ENCODE data around the gene ERP27.

Gene ERP27

GRCh38 chr12:14938301-14938700 is at the start of gene ERP27:
Gene ERP27 (minus strand): TSS chr12:14938537. CDS start chr12:14938508, 29 bp downstream.
- no peak for DNase-seq (ENCODE audit: low spot score)

GRCh38 chr12:14988035-14988434 is 49.7 kb upstream of the ERP27 start:
- no peak for DNase-seq (ENCODE audit: low spot score)

- DNase-seq (ENCODE audit: low spot score): no peak
Measured at GRCh38 chr12:14986449-14986848, 48.1 kb upstream of the ERP27 start.

- DNase-seq (ENCODE audit: low spot score): no peak
Measured at GRCh38 chr12:14984766-14985285, 46.5 kb upstream of the ERP27 start.

DNA sequence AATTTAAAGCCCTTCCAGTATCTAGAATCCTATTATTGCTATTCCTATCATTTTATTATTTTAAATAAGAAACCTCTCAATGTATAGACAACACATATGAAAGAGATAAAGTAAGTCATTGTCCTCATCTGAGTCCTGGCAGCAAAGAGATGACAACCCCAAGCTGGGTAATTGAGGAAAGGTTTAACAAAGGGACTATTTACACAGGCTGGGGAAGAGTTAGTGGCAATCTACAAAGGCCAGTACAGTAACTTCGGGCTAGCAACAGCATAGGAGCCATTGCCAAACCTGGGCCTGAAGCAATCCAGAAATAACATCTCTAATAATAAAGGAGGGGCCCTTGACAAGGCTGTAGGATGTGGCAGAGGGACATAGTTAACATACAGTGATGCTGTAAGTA is 45.7 kb upstream of the ERP27 start:
- no peak for DNase-seq (ENCODE audit: low spot score)

DNA sequence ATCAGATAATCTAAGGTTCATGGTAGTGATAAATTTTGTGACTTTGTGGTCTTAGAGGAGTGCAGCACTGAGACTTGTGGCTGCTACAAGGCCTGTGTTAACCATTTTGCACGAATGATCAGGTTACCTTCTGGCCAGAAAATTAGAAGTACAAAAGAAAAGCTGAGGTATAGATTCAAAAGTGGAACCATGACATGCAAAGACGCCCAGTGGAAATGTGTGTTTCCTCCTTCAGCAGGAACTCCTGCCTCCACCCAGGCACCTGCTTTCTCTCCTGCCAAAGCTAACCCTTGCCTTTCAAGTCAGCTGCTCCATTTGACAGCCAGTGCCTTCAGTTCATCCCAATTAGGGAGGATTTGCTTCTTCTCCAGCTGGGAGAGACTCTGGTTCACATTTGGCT is 44.7 kb upstream of the ERP27 start:
- no peak for DNase-seq (ENCODE audit: low spot score)

GRCh38 chr12:14982562-14982961 is 44.2 kb upstream of the ERP27 start:
- no peak for DNase-seq (ENCODE audit: low spot score)

- DNase-seq (ENCODE audit: low spot score): no peak
Measured at GRCh38 chr12:14981049-14981448, 42.7 kb upstream of the ERP27 start.

DNA sequence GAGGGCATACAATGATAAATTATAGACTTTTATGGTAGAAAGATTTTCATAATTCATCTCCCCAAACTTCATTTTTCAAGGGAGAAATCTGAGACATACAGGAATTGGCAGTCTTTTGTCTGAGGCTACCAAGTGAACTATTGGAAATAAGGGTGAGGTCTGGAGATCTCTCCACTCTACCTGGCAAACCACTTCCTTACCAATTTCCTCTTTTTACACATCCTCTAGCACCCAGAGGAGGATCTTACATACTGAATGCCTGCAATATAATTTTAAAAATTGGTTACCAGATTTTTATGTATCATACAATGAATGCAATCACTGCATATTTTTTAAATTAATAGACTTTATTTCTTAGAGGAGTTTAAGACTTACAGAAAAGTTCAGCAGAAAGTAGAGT is 41.1 kb upstream of the ERP27 start:
- DNase-seq (ENCODE audit: low spot score): no peak

- DNase-seq (ENCODE audit: low spot score): no peak
Measured at GRCh38 chr12:14976658-14977057, 38.3 kb upstream of the ERP27 start.

DNA sequence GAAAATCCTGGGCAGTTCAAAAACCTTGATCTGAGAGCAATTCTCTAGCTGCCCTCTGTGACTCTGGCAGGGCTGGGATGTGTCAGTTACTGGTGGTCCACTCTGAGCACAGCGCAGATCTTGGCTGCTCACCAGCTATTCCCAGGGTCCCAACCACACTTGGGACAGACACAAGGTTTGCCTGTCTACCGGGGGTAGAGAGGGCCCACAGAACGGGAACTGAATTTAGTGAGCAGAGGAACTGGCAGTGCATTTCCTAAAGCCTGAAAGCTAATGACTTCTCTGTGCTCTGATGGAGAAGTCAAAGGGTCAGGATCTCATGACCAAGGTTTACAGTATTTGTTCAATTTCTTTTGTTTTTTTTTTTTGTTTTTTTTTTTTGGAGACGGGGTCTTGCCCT is 37.1 kb upstream of the ERP27 start:
- no peak for DNase-seq (ENCODE audit: low spot score)

DNA sequence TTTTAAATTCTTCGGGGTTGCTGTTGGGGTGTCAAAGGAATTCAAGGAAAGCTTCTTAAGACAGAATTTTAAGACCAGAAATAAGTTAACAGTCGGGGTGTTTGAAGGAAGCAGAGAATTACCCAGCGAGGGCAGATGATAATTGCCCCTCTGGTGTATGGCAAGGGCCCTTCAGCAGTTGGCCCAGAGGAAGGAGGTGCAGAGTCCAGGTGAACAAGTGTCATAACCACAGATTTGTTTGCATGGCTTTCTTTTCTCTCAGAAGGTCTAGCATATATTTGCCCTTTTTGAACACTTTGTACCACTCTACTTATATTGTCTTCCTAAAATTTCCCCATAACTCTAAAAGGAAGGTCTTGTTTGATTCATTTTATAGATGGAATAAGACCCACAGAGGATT is 36.3 kb upstream of the ERP27 start:
- no peak for DNase-seq (ENCODE audit: low spot score)

- no peak for DNase-seq (ENCODE audit: low spot score)
Measured at GRCh38 chr12:14972816-14973215, 34.5 kb upstream of the ERP27 start, which contains the start of gene PDE6H. Gene PDE6H (plus strand): TSS chr12:14973042. CDS start chr12:14978013, 4,971 bp downstream.

- DNase-seq (ENCODE audit: low spot score): no peak
Measured at GRCh38 chr12:14970473-14970872, 32.1 kb upstream of the ERP27 start.

- DNase-seq (ENCODE audit: low spot score): no peak
Measured at GRCh38 chr12:14968478-14968877, 30.1 kb upstream of the ERP27 start.

- DNase-seq (ENCODE audit: low spot score): no peak
Measured at GRCh38 chr12:14965221-14965620, 26.9 kb upstream of the ERP27 start.

GRCh38 chr12:14964406-14964805 is 26.1 kb upstream of the ERP27 start:
- no peak for DNase-seq (ENCODE audit: low spot score)

DNA sequence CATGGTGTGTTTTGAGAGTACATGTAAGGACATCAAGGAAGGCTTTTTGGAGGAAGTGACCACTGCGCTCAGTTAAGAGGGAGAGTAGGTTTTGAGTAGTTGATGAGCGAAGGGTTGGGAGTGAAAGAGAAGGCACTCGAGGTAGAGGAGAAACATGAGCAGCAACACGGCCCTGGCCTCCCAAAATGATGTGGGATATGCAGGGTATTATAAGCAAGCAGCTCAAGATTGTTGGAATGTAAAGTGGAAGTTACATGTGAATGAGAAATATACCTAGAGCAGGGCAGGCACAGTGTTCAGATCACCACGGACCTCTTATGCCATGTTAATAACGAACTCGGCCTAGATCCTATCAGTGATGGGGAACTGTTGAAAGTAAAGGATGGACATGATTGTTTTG is 25.2 kb upstream of the ERP27 start:
- DNase-seq (ENCODE audit: low spot score): no peak

DNA sequence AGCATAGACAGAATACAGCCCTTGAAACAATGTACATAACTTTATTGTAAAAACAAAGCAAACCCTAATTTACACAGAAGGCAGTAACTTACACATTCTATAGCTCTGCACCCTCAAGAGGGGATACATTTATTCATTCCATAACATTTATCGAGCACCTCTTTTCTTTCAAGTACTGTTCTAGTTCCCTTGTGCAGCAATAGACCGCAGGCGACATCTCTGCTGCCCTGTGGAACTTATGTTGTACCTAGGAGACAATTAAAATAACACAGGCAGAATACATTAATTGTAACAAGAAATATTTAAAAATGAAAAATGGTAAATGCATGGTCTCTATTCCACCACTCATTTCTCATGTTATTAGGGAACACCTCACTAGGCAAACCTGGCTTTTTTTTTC is 24.5 kb upstream of the ERP27 start:
- no peak for DNase-seq (ENCODE audit: low spot score)

- no peak for DNase-seq (ENCODE audit: low spot score)
Measured at GRCh38 chr12:14962153-14962539, 23.8 kb upstream of the ERP27 start.

GRCh38 chr12:14961466-14962152 is 23.3 kb upstream of the ERP27 start, which contains the start of gene ARHGDIB:
Gene ARHGDIB (minus strand): TSS chr12:14961601. CDS start chr12:14950712, 10,889 bp downstream.
- no peak for DNase-seq (ENCODE audit: low spot score)

DNA sequence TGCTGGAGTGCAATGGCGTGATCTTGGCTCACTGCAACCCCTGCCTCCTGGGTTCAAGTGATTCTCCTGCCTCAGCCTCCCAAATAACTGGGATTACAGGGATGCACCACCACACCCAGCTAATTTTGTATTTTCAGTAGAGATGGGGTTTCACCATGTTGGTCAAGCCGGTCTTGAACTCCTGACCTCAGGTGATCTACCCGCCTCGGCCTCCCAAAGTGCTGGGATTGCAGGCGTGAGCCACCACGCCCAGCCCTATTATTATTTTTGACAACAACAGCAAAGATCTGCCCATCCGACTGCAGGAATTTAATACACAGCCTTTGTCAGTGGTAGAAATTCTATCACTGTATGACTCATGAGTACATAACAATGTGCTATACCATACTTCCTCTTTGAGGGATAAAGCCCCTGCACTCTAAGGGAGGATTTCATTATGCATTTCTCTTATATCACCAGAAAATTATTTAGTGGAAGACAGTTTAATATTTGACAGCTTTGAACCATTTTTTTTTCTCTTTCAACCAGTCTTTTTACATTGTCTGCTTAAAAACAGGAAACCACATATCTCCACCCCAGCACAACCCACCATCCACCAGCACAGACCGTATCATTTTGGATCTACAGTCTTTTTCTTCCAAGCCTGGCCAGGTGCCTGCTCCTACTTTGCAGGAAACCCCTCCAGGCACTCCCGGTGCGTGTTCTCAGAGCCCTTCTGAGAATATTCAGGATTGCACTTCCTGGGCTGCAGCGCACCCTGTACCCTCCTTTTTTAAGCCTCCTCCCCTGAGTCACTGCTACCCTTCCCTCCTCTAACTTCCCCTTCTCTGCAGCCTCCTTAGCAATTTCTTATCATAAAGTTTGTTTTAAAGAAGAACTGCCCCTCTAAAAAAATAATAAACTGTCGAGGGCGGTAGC is 22.5 kb upstream of the ERP27 start:
- no peak for DNase-seq (ENCODE audit: low spot score)

DNA sequence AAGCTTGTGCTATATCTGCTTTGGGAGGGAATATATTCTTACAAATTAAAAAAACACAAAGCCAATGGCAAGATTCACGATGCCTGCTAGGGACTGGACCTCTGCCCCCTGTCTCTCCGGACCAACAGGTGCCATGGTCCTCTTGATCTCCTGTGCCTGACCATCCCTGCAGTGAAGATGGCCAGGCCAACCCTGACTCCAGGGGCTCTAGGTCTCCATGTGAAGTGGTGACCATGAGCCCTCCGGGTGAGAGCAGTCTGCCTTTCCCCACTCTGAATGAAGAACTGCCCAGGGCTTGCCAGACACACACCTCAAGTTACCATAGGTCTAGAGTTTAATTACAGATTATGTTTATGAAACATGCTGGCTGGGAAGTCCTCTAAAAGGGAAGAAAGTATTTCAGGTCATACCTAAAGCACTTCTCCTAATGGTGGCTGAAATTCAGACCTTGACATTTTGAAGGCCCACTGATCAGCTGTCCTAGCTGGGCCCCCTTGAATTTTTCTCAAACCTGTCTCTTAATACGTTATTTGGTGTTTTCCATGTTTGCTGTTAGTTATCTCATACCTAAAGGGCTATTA is 21.7 kb upstream of the ERP27 start:
- no peak for DNase-seq (ENCODE audit: low spot score)
